Frontal cortex (tissue), 4 donors: ENCODE measurements around the gene CARMIL1. TPM values are rescaled to one million over a fixed set of nuclear protein-coding genes. Genes with fewer than 3 reads are reported as not detected.

Experiments used
- DNase-seq, 2 donors: peaks; one replicate each; pipeline ENCODE4 v3.0.0; 2012; ENCODE audit warnings: low spot score in 2 of 2
- FAIRE-seq: peaks from 2 replicates; lab custom pipeline; 2012; peaks lifted over from hg19 to GRCh38; lab: Jason Lieb, UNC
- total RNA-seq: library from RNA; depleted of rRNA; stranded (reverse); fragments of >200 nt; gene quantifications from one replicate; pipeline ENCODE4 v1.2.3, GENCODE V29; 2014
- donor health status: control.
- donor health status: control.
- donor health status: control.

CARMIL1 gene
- total RNA-seq, 1 donor from 2014 or later = 32.6 TPM

GRCh38 chr6:25302677-25303128 lies 23.5 kb downstream of the CARMIL1 start:
- DNase-seq = no peak
- no peak for FAIRE-seq

- DNase-seq (no peak), FAIRE-seq (no peak)
These were observed 24.1 kb downstream of the CARMIL1 start for GRCh38 chr6:25303254-25303653.

GRCh38 chr6:25306379-25306778 lies 27.2 kb downstream of the CARMIL1 start:
- FAIRE-seq (no peak), DNase-seq (no peak)

- FAIRE-seq = no peak
These were observed 28.8 kb downstream of the CARMIL1 start for GRCh38 chr6:25307805-25308494.

GRCh38 chr6:25309886-25310285 lies 30.7 kb downstream of the CARMIL1 start:
- DNase-seq = no peak
- FAIRE-seq = no peak

More at GRCh38 chr6:25307805-25308494, 28.8 kb downstream of the CARMIL1 start:
- DNase-seq = no peak

GRCh38 chr6:25311331-25311840 lies 32.2 kb downstream of the CARMIL1 start:
- no peak for FAIRE-seq
- DNase-seq = no peak

GRCh38 chr6:25312034-25312620 lies 33.0 kb downstream of the CARMIL1 start:
- DNase-seq = no peak
- no peak for FAIRE-seq

- FAIRE-seq (no peak), DNase-seq (no peak)
These were observed 33.5 kb downstream of the CARMIL1 start for GRCh38 chr6:25312703-25313102.

GRCh38 chr6:25314509-25315175 lies 35.5 kb downstream of the CARMIL1 start:
- no peak for FAIRE-seq
- no peak for DNase-seq

GRCh38 chr6:25315194-25316177 lies 36.3 kb downstream of the CARMIL1 start:
- FAIRE-seq = no peak

GRCh38 chr6:25316626-25317025 lies 37.5 kb downstream of the CARMIL1 start:
- FAIRE-seq = no peak

More at GRCh38 chr6:25315194-25316177, 36.3 kb downstream of the CARMIL1 start:
- DNase-seq = no peak

GRCh38 chr6:25318589-25318988 lies 39.4 kb downstream of the CARMIL1 start:
- no peak for DNase-seq

More at GRCh38 chr6:25316626-25317025, 37.5 kb downstream of the CARMIL1 start:
- DNase-seq = no peak

GRCh38 chr6:25320459-25320858 lies 41.3 kb downstream of the CARMIL1 start:
- FAIRE-seq = no peak
- DNase-seq = no peak

More at GRCh38 chr6:25318589-25318988, 39.4 kb downstream of the CARMIL1 start:
- no peak for FAIRE-seq

- DNase-seq = no peak
- FAIRE-seq = no peak
These were observed 43.5 kb downstream of the CARMIL1 start for GRCh38 chr6:25322692-25323091.

- FAIRE-seq (no peak), DNase-seq (no peak)
These were observed 45.0 kb downstream of the CARMIL1 start for GRCh38 chr6:25324066-25324762.

- FAIRE-seq = no peak
- no peak for DNase-seq
These were observed 47.0 kb downstream of the CARMIL1 start for GRCh38 chr6:25326126-25326525.

GRCh38 chr6:25326960-25327359 lies 47.8 kb downstream of the CARMIL1 start:
- no peak for DNase-seq
- no peak for FAIRE-seq

GRCh38 chr6:25327432-25327831 lies 48.3 kb downstream of the CARMIL1 start:
- no peak for FAIRE-seq
- DNase-seq = no peak
